Measurements from ENCODE around the gene SYT4. TPM values are rescaled to one million over a fixed set of nuclear protein-coding genes. Genes with fewer than 3 reads are reported as not detected.
"Not testable (repeated sequence)": the region's sequence is repeated elsewhere in the genome, so short reads cannot be mapped to it uniquely, and the experiment has no call there.

SYT4 gene, protein sequence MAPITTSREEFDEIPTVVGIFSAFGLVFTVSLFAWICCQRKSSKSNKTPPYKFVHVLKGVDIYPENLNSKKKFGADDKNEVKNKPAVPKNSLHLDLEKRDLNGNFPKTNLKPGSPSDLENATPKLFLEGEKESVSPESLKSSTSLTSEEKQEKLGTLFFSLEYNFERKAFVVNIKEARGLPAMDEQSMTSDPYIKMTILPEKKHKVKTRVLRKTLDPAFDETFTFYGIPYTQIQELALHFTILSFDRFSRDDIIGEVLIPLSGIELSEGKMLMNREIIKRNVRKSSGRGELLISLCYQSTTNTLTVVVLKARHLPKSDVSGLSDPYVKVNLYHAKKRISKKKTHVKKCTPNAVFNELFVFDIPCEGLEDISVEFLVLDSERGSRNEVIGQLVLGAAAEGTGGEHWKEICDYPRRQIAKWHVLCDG
- polyA plus RNA-seq (ENCODE audit: insufficient read length in 10 of 10): under 1 TPM in 4 of 10 donors, not detected in 6; 0.15 to 0.22 (median 0.16) TPM
- long read RNA-seq, donor 1: 0 reads
- long read RNA-seq, donor 2: 0 reads
- long read RNA-seq, donor 3: 0 reads
- long read RNA-seq, donor 4: 0 reads
- long read RNA-seq, donor 5: 0 reads
- long read RNA-seq, donor 6: 0 reads
- long read RNA-seq, donor 7: 0 reads
- long read RNA-seq, donor 8: 0 reads
- long read RNA-seq, donor 9: 0 reads

DNA sequence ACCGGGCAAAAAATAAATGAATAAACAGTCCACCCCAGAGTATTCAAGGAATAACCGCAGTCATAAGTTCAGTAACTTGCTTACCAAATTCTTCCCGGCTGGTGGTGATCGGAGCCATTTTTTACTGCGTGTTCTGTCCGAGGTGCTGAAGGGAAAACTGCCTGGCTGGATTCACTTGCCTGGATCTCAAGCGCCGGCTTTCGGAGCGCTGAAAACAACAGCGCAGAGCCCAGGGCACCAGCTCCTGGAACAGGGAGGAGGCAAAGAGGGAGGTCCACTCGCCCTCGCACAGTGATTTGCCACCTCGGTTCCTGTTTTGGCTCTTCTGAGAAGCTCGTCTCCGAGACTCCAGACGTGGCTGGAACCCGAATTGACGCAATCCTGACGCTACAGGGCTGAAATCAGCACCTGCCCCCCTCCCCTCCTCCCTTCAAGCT lies at the start of gene SYT4:
Gene SYT4 (minus strand): TSS at position 327 of the 437 bp plus-strand sequence. CDS start 209 bp downstream, at position 118.
- peak; percentile 40 to 82 (median 62) for DNase-seq

DNA sequence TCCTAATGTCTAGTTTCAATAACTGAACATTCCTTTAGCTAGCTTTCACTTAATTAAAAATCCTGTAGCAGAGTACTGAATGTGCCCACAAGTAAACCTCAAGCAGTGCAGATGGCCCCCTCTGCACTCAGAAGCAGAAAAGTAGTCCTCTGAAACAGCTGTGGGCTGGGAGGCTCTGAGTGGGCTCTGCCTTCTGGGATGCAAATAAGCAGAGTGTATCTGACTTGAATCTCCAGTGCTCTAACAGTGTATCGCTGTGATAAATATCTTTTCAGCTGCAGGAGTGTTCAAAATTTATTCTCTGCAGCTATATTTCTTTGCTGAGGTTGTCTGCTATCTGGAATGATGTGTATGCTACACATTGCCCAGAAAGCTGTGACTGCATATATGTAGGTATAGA lies 44.8 kb upstream of the SYT4 start:
- DNase-seq: no peak

- no peak for DNase-seq
Observed at GRCh38 chr18:43314941-43315340, 37.7 kb upstream of the SYT4 start.

GRCh38 chr18:43312891-43313290 lies 35.6 kb upstream of the SYT4 start:
- DNase-seq: no peak

DNA sequence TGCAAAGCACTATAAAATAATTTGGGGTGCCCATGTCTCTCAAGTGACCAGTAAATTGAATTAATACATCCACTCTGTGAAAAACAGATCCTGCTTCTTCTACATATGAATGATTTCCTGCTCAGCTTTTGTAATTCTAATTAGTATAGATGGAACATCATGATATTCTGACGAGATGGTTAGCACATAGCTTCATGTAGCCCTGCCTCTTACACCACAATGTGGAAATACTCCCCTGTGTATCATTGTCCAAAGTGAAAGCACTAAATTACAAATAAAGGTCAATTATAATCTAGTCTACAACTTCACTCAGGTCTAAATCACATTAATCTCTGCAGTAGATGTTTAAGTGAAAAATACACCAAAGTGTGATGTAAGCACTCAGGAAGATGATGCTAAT lies 32.9 kb upstream of the SYT4 start:
- DNase-seq: no peak

GRCh38 chr18:43303376-43303775 lies 26.1 kb upstream of the SYT4 start:
- DNase-seq: no peak

DNA sequence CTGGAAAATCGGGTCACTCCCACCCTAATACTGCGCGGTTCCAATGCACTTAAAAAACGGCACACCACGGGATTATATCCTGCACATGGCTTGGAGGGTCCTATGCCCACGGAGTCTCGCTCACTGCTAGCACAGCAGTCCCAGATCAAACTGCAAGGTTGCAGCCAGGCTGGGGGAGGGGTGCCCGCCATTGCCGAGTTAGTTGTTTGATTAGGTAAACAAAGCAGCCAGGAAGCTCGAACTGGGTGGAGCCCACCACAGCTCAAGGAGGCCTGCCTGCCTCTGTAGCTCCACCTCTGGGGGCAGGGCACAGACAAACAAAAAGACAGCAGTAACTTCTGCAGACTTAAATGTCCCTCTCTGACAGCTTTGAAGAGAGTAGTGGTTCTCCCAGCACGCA lies 8.9 kb upstream of the SYT4 start:
- not testable (repeated sequence) for DNase-seq

DNA sequence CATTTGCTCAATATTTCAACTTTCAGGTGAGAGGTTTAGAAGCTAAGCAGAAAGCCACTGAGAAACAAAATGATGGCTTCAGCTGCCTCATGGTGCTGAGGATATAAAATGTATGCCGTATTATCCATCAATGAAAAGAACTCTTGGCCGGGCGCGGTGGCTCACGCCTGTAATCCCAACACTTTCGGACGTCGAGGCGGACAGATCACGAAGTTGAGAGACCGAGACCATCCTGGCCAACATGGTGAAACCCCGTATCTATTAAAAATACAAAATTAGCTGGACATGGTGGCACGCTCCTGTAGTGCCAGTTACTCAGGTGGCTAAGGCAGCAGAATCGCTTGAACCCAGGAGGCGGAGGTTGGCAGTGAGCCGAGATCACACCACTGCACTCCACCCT lies 6.0 kb upstream of the SYT4 start:
- no peak for DNase-seq

DNA sequence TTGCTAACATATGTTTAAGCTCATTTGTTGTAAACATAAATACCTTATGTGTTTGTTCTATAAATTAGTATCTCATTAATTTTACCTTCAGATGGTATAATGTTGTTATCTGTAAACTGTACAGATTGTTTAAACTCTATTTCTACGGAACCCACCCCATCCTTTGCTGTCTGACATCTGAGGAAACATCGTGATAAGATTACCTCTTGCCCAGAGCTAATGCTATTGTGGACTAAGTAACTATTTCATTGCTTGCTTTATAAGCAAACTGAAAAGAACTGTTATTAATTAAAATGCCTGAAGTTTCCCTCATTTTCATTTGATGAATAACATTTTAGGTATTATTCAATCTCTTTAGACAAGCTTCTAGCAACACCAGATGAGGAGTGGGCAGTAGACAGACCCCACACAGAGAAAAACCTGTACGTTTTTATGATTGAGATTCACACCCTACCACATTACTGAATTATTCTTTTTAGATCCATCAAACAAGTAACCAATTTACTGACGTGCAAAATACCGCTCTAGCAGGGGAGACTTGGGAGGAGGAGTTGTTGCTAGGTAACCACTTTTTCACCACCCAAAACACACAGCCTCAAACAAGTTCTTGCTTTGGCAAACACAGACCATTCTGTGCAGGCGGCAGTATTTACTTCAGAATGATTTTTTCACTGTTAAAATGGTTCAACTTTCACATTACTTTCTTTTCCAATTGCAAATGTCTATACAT lies 1.9 kb upstream of the SYT4 start:
- DNase-seq: peak in 1 of 3 donors; percentile 16

- DNase-seq: no peak
Observed at GRCh38 chr18:43278355-43278754, 1.1 kb upstream of the SYT4 start.

GRCh38 chr18:43276491-43276890 lies 799 bp downstream of the SYT4 start:
- DNase-seq: no peak

GRCh38 chr18:43275546-43275945 lies 1.7 kb downstream of the SYT4 start:
- DNase-seq: no peak

DNA sequence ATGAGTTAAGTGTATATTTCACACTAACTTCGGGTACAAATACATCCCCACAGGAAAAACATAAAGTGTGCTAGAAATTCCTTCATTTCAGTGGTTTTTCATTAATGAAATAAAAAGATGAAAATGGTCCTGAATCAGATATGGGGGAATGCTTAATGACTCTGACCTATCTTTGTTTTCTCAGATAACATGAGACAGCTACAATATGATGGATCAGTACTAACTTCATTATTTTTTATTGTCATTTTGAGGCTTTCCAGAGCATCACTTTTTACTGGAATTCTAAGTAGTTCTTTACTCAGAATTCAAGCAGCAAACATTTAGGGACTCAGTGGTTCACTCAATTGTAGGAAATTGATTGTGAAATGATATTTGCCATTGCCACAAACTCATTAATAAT lies 2.8 kb downstream of the SYT4 start:
- no peak for DNase-seq

DNA sequence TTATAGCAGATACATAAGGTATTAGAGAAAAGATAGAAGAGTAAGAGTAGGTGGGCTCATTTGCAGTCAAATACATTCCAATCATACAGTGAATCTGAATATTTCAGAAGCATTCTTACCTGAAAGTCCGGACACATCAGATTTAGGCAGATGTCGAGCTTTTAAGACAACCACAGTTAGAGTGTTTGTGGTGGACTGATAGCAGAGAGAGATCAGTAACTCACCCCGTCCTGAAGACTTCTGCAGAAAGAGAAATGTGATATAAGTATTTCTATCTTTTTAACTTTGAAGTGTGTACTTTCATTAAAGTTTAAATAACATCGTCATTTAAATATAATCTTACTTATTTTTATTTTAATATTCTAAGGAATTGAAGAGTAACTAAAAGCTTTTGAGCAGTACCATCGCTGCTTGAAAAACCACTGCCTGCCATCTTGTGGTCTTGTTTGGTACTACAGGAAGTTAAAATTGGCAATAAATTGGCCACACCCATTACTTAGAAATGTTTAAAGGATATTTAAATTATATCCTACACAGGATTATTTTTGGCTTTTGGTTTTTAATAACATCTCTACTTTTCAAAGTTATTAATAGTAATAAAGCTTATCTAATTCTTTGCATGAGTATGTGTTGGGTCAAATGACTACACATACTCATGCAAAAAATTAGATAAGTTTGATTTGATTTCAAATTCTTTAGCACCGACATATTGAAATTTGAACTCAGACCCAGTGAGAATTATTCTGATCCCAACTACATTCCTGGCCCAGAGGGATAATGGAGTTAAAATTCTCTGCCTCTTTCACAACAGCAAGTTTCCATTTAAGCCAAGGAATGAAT lies 5.5 kb downstream of the SYT4 start:
- DNase-seq: peak; percentile 26 to 55 (median 42)

DNA sequence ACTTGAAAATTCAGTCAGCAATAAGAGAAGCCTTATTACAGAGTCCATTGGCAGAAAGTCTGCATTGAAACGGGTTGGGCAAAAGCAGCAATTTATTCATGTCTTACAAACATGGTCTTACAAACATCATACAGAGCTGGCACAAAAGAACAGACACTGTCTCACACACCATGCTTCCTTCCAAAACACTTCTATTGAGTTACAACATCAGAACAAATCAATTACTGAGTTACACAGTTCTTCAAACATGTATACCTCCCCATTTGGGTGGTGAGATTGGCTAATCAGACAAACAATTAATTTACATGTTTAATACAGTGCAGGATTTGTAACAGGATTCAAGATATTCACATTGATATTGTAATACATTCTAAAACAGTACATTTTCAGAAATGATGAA lies 9.5 kb downstream of the SYT4 start:
- DNase-seq: no peak

- DNase-seq: no peak
Observed at GRCh38 chr18:43265465-43265864, 11.8 kb downstream of the SYT4 start.

- DNase-seq: no peak
Observed at GRCh38 chr18:43248610-43249249, 28.6 kb downstream of the SYT4 start.

- no peak for DNase-seq
Observed at GRCh38 chr18:43247944-43248343, 29.3 kb downstream of the SYT4 start.

DNA sequence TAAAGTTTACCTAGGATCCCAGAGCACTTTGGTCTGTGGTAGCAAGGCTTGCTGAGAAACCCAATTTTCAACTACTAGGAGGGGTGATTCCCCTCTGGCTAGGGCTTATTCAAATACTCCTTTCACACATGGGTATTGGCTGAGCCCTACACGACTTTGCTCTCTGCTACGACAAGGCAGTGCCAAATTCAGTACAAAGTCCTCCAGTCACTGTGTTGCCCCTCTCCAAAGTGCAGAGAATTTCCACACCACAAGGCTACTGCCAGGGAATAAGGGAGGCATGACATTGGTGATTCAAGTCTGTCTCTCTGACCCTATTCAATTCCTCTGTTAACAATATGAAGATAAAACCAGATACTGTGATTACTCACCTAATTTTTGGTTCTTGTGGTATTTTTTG lies 38.9 kb downstream of the SYT4 start:
- no peak for DNase-seq

- DNase-seq: no peak
Observed at GRCh38 chr18:43236921-43237320, 40.4 kb downstream of the SYT4 start.

- no peak for DNase-seq
Observed at GRCh38 chr18:43234889-43235288, 42.4 kb downstream of the SYT4 start.
